HG03558 (cell line): Measurements from ENCODE around the gene ARL8A.
"Not testable (repeated sequence)": the region's sequence is repeated elsewhere in the genome, so short reads cannot be mapped to it uniquely, and the experiment has no call there.

Experiments
- ATAC-seq: cut with Tn5 transposase; IDR thresholded peaks from one replicate; pipeline ENCODE4 v1.9.1; 2021; ENCODE audit warnings: moderate number of reproducible peaks; ENCODE audit not compliant: unreplicated experiment; ENCODE audit errors: extremely low read depth

ARL8A gene

GRCh38 chr1:202144402-202145067 lies at the start of gene ARL8A:
TSS of gene ARL8A (minus strand) at chr1:202144737. CDS start at chr1:202144572, 165 bp downstream.
- no peak for ATAC-seq

- no peak for ATAC-seq
Measured at GRCh38 chr1:202194328-202194648, 49.8 kb upstream of the ARL8A start.

- ATAC-seq = no peak
Measured at GRCh38 chr1:202193614-202194327, 49.2 kb upstream of the ARL8A start, which contains the start of gene LGR6. TSS of gene LGR6 (plus strand) at chr1:202193799. CDS start at chr1:202193990, 191 bp downstream.

- ATAC-seq = no peak
Measured at GRCh38 chr1:202192770-202193613, 48.5 kb upstream of the ARL8A start.

GRCh38 chr1:202191391-202191790 lies 46.9 kb upstream of the ARL8A start:
- not testable (repeated sequence) for ATAC-seq

GRCh38 chr1:202189918-202190715 lies 45.6 kb upstream of the ARL8A start:
- no peak for ATAC-seq

GRCh38 chr1:202189001-202189790 lies 44.7 kb upstream of the ARL8A start:
- no peak for ATAC-seq

GRCh38 chr1:202187697-202188407 lies 43.3 kb upstream of the ARL8A start:
- no peak for ATAC-seq

- ATAC-seq = no peak
Measured at GRCh38 chr1:202187041-202187671, 42.6 kb upstream of the ARL8A start.

GRCh38 chr1:202186327-202186726 lies 41.8 kb upstream of the ARL8A start:
- ATAC-seq = no peak

GRCh38 chr1:202184750-202185460 lies 40.4 kb upstream of the ARL8A start:
- ATAC-seq = no peak

- no peak for ATAC-seq
Measured at GRCh38 chr1:202182040-202182877, 37.7 kb upstream of the ARL8A start.

- no peak for ATAC-seq
Measured at GRCh38 chr1:202181586-202181985, 37.0 kb upstream of the ARL8A start.

- ATAC-seq = not testable (repeated sequence)
Measured at GRCh38 chr1:202180751-202181139, 36.2 kb upstream of the ARL8A start.

GRCh38 chr1:202179828-202180750 lies 35.6 kb upstream of the ARL8A start:
- ATAC-seq = no peak
